IPS-15b (cell line): ENCODE measurements around the gene VSX2.

Source experiments
- H3K27me3 ChIP-seq: one replicate; pipeline ENCODE4 v1.6.1; 2013; ENCODE audit warnings: low read length; ENCODE audit not compliant: control insufficient read depth, insufficient read depth
- H3K36me3 ChIP-seq: one replicate; pipeline ENCODE4 v1.6.1; 2013; ENCODE audit warnings: low read length; ENCODE audit not compliant: control insufficient read depth, insufficient read depth
- H3K4me1 ChIP-seq: one replicate; pipeline ENCODE4 v1.6.1; 2013; ENCODE audit warnings: mild to moderate bottlenecking, low read length; ENCODE audit not compliant: control insufficient read depth, insufficient read depth
- H3K4me3 ChIP-seq: one replicate; pipeline ENCODE4 v1.5.1; 2013; ENCODE audit warnings: low read depth, low read length
- H3K9ac ChIP-seq: one replicate; pipeline ENCODE4 v1.6.1; 2013; ENCODE audit warnings: low read depth, mild to moderate bottlenecking, low read length
- H3K9me3 ChIP-seq: one replicate; pipeline ENCODE4 v1.6.1; 2013; ENCODE audit warnings: mild to moderate bottlenecking, low read length; ENCODE audit not compliant: control insufficient read depth, insufficient read depth

Gene VSX2

GRCh38 chr14:74238974-74239847 lies at the start of gene VSX2:
Gene VSX2, plus strand, starts transcription at chr14:74239449. Its CDS starts 113 bp downstream, at chr14:74239562.
- Histone ChIP-seq H3K9ac (no peak within 1 kb of the TSS), H3K36me3 (no peaks in the 10 kb centered on the region), H3K4me3 (peak within 1 kb of the TSS; percentile 46), H3K9me3 (no peaks in the 10 kb centered on the region), H3K4me1 (peaks cover 3% of the 10 kb centered on the region), H3K27me3 (peaks cover 78% of the 10 kb centered on the region)

DNA sequence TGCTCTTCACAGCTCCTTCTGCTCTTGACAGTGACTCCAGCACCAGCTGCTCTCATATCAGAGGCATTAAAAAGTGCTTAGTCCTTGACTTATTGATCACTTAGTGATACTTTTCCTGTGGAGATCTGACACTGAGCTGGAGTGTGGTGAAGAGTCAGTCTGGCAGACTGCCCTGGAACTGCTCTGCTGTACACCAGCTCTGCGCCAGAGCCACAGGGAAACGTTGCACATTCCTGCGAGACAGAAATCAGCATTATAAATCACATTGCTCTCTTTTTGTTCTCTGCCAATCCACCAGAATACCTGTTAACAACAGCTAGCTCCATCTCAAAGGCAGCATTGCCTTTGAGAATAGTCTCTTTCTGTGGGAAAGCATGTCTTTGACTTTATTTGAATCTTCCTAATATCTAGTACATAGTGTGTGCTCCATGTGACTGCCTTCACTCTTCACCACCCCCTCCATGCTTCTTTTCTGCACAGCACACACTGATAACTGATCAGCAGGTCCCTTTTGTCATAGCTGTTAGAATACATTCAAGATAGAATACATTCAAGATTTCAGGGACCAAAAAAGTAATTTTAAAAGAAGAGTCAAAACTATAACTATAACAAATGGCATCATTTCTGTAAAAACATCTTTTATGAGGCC lies 48.2 kb upstream of the VSX2 start:
- Histone ChIP-seq H3K36me3 (no peaks in the 10 kb centered on the region), H3K27me3 (no peaks in the 10 kb centered on the region), H3K4me1 (no peaks in the 10 kb centered on the region), H3K9me3 (no peaks in the 10 kb centered on the region), H3K4me3 (no peak overlapping the region), H3K9ac (no peak overlapping the region)

DNA sequence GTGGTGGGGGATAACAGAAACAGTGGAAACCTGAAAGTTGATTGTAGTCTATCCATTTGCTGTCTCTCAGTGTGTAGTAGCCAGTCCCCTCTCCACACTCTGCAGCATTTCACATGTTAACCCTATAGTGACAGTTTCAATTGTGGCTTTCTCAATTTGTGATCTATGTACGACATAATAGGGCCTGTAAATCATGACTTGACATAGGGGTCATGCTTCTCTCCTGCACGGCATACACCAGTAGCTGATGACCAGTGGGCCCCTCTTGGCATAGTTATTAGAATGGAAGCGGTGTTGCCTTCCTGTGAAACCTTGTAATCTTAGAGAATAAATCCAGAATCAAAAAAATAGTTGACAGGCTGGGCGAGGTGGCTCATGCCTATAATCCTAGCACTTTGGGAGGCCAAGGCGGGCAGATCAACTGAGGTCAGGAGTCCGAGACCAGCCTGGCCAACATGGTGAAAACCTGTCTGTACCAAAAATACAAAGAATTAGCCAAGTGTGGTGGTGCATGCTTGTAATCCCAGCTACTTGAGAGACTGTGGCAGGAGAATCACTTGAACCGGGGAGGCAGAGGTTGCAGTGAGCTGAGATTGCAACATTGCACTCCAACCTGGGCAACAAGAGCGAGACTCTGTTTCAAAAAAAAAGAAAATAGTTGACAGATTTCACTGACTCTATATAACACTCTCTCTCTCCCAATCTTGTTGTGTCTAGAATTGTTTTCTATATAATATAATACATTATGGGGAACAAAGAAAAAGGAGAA lies 44.6 kb upstream of the VSX2 start:
- no peak overlapping the region for H3K4me3 ChIP-seq
- H3K36me3 ChIP-seq, result no peaks in the 10 kb centered on the region
- no peaks in the 10 kb centered on the region for H3K4me1 ChIP-seq
- H3K9me3 ChIP-seq, result no peaks in the 10 kb centered on the region
- no peak overlapping the region for H3K9ac ChIP-seq
- no peaks in the 10 kb centered on the region for H3K27me3 ChIP-seq

GRCh38 chr14:74195623-74196022 lies 43.6 kb upstream of the VSX2 start:
- H3K4me3 ChIP-seq, result no peak overlapping the region
- H3K36me3 ChIP-seq, result no peaks in the 10 kb centered on the region
- no peaks in the 10 kb centered on the region for H3K9me3 ChIP-seq
- H3K4me1 ChIP-seq, result no peaks in the 10 kb centered on the region
- H3K9ac ChIP-seq, result no peak overlapping the region
- H3K27me3 ChIP-seq, result no peaks in the 10 kb centered on the region

DNA sequence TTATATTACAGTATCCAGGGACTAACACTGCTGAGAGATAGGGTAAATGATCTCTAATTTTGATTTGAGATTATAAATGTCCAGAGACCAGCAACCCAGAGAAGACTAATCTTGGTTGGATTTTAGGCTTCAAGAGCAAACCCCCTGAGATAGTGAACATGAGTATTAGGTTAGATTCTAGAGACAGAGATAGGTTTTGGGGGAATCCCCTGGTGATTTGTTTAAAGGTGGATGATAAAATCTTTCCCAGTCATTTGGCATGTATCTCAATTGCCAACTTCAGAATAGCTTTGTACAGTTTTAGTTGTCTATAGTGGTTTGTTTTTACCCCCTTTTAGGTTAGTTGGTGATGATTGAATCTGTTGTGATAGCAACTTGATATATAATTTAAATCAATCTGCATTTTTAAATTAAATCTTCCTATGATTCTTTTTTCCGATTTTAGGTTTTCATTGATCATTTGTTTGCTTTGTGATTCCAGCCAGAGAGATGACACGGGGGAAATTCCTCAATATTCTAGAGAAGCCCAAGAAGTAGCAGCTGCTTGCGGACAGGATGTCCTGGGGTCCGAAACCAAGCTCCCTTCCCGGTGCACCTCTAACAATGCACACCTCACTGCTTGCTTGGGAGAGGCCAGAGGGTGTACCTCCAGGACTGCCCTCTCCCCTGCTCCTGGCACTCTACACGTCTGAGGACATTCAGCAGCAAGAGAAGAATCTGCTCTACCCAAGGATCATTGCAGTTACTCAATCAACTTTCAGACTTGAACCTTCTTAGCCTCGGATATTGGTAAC lies 40.6 kb upstream of the VSX2 start:
- Histone ChIP-seq H3K9ac (no peak overlapping the region), H3K27me3 (no peaks in the 10 kb centered on the region), H3K9me3 (no peaks in the 10 kb centered on the region), H3K36me3 (no peaks in the 10 kb centered on the region), H3K4me1 (no peaks in the 10 kb centered on the region), H3K4me3 (no peak overlapping the region)

GRCh38 chr14:74202113-74202512 lies 37.1 kb upstream of the VSX2 start:
- H3K27me3 ChIP-seq, result no peaks in the 10 kb centered on the region
- H3K4me3 ChIP-seq, result no peak overlapping the region
- no peak overlapping the region for H3K9ac ChIP-seq
- no peaks in the 10 kb centered on the region for H3K36me3 ChIP-seq
- H3K4me1 ChIP-seq, result no peaks in the 10 kb centered on the region
- H3K9me3 ChIP-seq, result no peaks in the 10 kb centered on the region

DNA sequence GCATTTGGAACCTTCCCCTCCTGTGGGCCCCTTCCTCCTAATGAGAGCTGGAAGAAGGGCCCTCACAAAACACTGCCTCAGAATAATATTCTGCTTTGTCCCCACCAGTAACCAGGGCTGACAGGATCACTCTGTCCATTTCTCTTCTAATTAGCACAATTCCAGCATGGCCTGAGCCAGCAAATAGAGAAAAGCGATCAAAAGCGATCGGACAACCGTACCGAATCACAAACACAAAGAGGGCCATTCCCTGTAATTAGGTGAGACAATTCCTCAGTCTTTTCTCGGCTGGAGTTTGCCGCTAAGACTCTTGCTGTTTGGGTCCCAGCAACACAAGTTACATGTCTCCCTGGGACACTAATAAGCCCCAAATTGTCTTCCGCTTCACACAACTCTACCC lies 35.6 kb upstream of the VSX2 start:
- Histone ChIP-seq H3K9ac (no peak overlapping the region), H3K4me3 (no peak overlapping the region), H3K27me3 (no peaks in the 10 kb centered on the region), H3K36me3 (no peaks in the 10 kb centered on the region), H3K4me1 (no peaks in the 10 kb centered on the region), H3K9me3 (no peaks in the 10 kb centered on the region)

DNA sequence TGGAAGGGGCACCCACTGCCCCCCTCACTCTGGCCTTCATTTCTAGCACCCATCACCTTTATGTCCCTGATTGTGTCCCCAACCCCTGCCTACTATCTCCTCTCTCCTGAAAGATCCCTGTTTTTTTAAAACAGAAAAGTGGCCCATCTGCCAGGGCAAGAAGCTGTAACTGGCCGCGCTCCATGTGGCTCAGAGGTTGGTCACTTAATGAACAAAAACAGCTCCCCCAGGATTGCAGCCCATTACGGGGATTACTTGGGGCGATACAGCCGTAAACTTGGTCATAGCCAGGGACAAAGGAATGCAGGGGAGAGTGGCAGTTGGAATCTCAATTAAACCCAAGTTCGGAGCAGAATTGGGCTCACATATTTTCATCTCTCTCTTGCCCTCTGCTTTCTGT lies 34.8 kb upstream of the VSX2 start:
- Histone ChIP-seq H3K36me3 (no peaks in the 10 kb centered on the region), H3K27me3 (no peaks in the 10 kb centered on the region)

DNA sequence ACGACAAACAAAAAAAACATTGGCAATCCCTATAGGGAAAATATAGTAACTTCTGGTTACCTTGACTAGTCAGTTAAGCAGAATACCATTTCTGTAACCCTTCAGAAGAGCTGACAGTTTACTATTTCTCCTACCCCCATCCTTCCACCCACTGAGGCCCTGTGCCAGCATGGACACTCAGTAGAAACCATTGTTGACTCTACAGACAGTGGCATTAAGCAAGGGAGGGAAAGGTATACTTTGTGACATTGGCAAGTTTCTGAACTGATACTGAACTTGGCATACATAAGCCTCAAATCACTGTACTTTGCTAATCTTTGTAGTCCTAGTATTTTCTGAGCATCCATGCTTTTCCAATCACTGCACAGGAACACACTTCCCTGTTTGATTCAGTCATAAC lies 33.4 kb upstream of the VSX2 start:
- Histone ChIP-seq H3K4me1 (no peaks in the 10 kb centered on the region), H3K9me3 (no peaks in the 10 kb centered on the region), H3K27me3 (no peaks in the 10 kb centered on the region), H3K4me3 (no peak overlapping the region), H3K9ac (no peak overlapping the region), H3K36me3 (no peaks in the 10 kb centered on the region)

More for the DNA sequence above, 34.8 kb upstream of the VSX2 start:
- H3K4me1 ChIP-seq, result no peaks in the 10 kb centered on the region
- H3K4me3 ChIP-seq, result no peak overlapping the region
- no peaks in the 10 kb centered on the region for H3K9me3 ChIP-seq
- H3K9ac ChIP-seq, result no peak overlapping the region

DNA sequence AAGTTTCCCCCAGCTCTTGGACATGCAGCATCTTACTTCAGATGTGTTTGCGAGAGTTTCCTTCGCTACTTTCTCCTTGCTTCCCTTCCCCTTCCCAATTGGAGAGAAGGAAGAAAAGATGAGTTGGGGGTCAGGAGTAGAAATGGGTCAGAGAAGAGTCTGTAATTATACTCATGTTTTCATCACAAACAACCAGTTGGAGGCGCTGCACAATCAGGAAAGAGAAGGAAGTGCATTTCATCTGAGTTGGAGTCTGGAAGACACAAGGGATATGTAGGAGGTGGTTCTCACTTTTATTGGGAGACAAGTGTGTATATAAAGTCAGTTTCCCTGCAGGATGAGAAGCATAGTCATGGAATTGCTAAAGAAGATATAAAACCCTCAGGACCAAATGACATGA lies 31.3 kb upstream of the VSX2 start:
- H3K9me3 ChIP-seq, result no peaks in the 10 kb centered on the region
- no peaks in the 10 kb centered on the region for H3K4me1 ChIP-seq
- H3K27me3 ChIP-seq, result no peaks in the 10 kb centered on the region
- H3K4me3 ChIP-seq, result no peak overlapping the region
- H3K9ac ChIP-seq, result no peak overlapping the region
- H3K36me3 ChIP-seq, result no peaks in the 10 kb centered on the region

GRCh38 chr14:74208642-74209041 lies 30.6 kb upstream of the VSX2 start:
- Histone ChIP-seq H3K27me3 (no peaks in the 10 kb centered on the region), H3K4me3 (no peak overlapping the region), H3K9ac (no peak overlapping the region), H3K9me3 (no peaks in the 10 kb centered on the region), H3K4me1 (no peaks in the 10 kb centered on the region), H3K36me3 (no peaks in the 10 kb centered on the region)
